Lower lobe of right lung (tissue), 2 donors: ENCODE results near the gene RBFOX1. TPM values are rescaled to one million over a fixed set of nuclear protein-coding genes. Genes with fewer than 3 reads are reported as not detected.

Source experiments
- ATAC-seq, 2 donors: fragments of 200-7000 bp; cut with Tn5 transposase; one replicate each; pipeline ENCODE4 v1.9.1; 2020 to 2022; ENCODE audit warnings: mild to moderate bottlenecking in 2 of 2, moderate library complexity in 2 of 2
- DNase-seq: peaks from one replicate; pipeline ENCODE4 v3.0.0-alpha.2; 2020
- H3K27ac ChIP-seq: fragments of 200-600 bp; one replicate; pipeline ENCODE4 v1.8.0; 2022
- H3K27me3 ChIP-seq: fragments of 200-600 bp; one replicate; pipeline ENCODE4 v1.8.0; 2022; ENCODE audit warnings: low read depth
- H3K36me3 ChIP-seq: fragments of 200-600 bp; one replicate; pipeline ENCODE4 v1.8.0; 2022; ENCODE audit warnings: mild to moderate bottlenecking
- H3K4me1 ChIP-seq: fragments of 200-600 bp; one replicate; pipeline ENCODE4 v1.8.0; 2022
- H3K4me3 ChIP-seq: fragments of 200-600 bp; one replicate; pipeline ENCODE4 v1.8.0; 2022; ENCODE audit warnings: mild to moderate bottlenecking
- H3K9me3 ChIP-seq: fragments of 200-600 bp; one replicate; pipeline ENCODE4 v1.8.0; 2022
- CTCF ChIP-seq: fragments of 200-600 bp; IDR thresholded peaks from one replicate; pipeline ENCODE4 v1.8.0; 2022; ENCODE audit warnings: antibody characterized with exemption, mild to moderate bottlenecking
- intact Hi-C: fragments of 100-400 bp; cut with DNase I; formaldehyde crosslinking; loops from one replicate; pipeline ENCODE4 v1.11.0; 2022
- total RNA-seq: library from RNA; stranded (reverse); fragmentation: NEBNext Ultra II Directional; extraction: Animal tissue kit (Norgen Biotek cat#: 25700); gene quantifications from one replicate; pipeline ENCODE4 v1.2.1, GENCODE V29; 2021
- donor health status: DM: no; HTN: yes; CAD: no; lungs with severe emphysema.

The RBFOX1 gene
- total RNA-seq, 1 donor from 2014 or later, result not detected

- no peak overlapping the region for H3K27ac ChIP-seq
- H3K27me3 ChIP-seq, result no peaks in the 10 kb centered on the region
- no peaks in the 10 kb centered on the region for H3K9me3 ChIP-seq
- intact Hi-C loops, result no loop called here
- H3K4me3 ChIP-seq, result no peak overlapping the region
- no peak for TF ChIP-seq CTCF
- no peaks in the 10 kb centered on the region for H3K36me3 ChIP-seq
- ATAC-seq, result no peak
- DNase-seq, result no peak
- H3K4me1 ChIP-seq, result no peaks in the 10 kb centered on the region
Observed at GRCh38 chr16:7333180-7333725, 608 bp downstream of the RBFOX1 start.

GRCh38 chr16:7334801-7335560 is 2.3 kb downstream of the RBFOX1 start:
- Histone ChIP-seq H3K4me3 (no peak overlapping the region), H3K9me3 (no peaks in the 10 kb centered on the region), H3K27ac (no peak overlapping the region), H3K4me1 (no peaks in the 10 kb centered on the region), H3K27me3 (no peaks in the 10 kb centered on the region), H3K36me3 (no peaks in the 10 kb centered on the region)
- DNase-seq, result no peak
- intact Hi-C loops, result no loop called here
- no peak for ATAC-seq
- no peak for TF ChIP-seq CTCF

GRCh38 chr16:7335991-7336634 is 3.5 kb downstream of the RBFOX1 start:
- no peak overlapping the region for H3K27ac ChIP-seq
- no peak overlapping the region for H3K4me3 ChIP-seq
- H3K27me3 ChIP-seq, result no peaks in the 10 kb centered on the region
- ATAC-seq, result no peak
- H3K9me3 ChIP-seq, result no peaks in the 10 kb centered on the region
- no peak for DNase-seq
- H3K4me1 ChIP-seq, result no peaks in the 10 kb centered on the region
- no peak for TF ChIP-seq CTCF
- intact Hi-C loops, result no loop called here
- H3K36me3 ChIP-seq, result no peaks in the 10 kb centered on the region

GRCh38 chr16:7336742-7337141 is 4.1 kb downstream of the RBFOX1 start:
- no peak overlapping the region for H3K27ac ChIP-seq
- intact Hi-C loops, result no loop called here
- H3K4me1 ChIP-seq, result no peaks in the 10 kb centered on the region
- H3K9me3 ChIP-seq, result no peaks in the 10 kb centered on the region
- ATAC-seq, result no peak
- DNase-seq, result no peak
- no peak for TF ChIP-seq CTCF
- no peak overlapping the region for H3K4me3 ChIP-seq
- no peaks in the 10 kb centered on the region for H3K36me3 ChIP-seq
- H3K27me3 ChIP-seq, result no peaks in the 10 kb centered on the region

- ATAC-seq (no peak), DNase-seq (no peak)
- Histone ChIP-seq H3K27me3 (no peaks in the 10 kb centered on the region), H3K36me3 (no peaks in the 10 kb centered on the region), H3K9me3 (no peaks in the 10 kb centered on the region), H3K27ac (no peak overlapping the region), H3K4me1 (no peaks in the 10 kb centered on the region), H3K4me3 (no peak overlapping the region)
- TF ChIP-seq CTCF, result no peak
- intact Hi-C loops, result no loop called here
Observed at GRCh38 chr16:7338826-7339225, 6.2 kb downstream of the RBFOX1 start.
